Measurements from ENCODE around the gene PAK4. TPM values are rescaled to one million over a fixed set of nuclear protein-coding genes. Genes with fewer than 3 reads are reported as not detected.

PAK4 gene
- total RNA-seq, 2 donors from 2014 or later, result 63.9 to 68.1 TPM

DNA sequence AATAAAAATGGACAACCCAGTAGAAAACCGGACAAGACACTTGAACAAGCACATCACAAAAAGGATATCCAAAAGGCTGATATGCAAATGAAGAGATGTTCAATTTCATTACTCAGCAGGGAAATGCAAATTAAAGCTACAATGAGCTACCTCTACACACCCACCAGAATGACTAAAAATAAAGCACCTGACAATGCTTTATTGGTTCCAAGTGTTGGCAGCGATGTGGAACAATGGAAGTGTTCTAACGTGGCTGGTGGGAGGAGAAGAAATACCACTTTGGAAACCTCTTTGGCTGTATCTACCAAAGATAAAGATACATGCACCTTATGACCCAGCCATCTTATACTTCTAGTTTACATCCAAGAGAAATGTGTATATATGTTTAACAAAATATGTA is 45.2 kb upstream of the PAK4 start:
- H3K9me3 ChIP-seq (ENCODE audit: control insufficient read depth, low read length), result no peaks in the 10 kb centered on the region
- Mint-ChIP-seq H3K4me3 (no peak overlapping the region), H3K27ac (no peak overlapping the region), H3K36me3 (ENCODE audit: low read depth) (no peaks in the 10 kb centered on the region), H3K9me3 (no peaks in the 10 kb centered on the region), H3K4me1 (no peaks in the 10 kb centered on the region), H3K27me3 (ENCODE audit: insufficient read depth) (peaks cover 51% of the 10 kb centered on the region)
- H3K27ac ChIP-seq (ENCODE audit: low read depth, low read length), result no peak overlapping the region
- DNase-seq, result no peak
- H3K4me1 ChIP-seq (ENCODE audit: control insufficient read depth, insufficient read depth, low read length), result no peaks in the 10 kb centered on the region
- H3K9ac ChIP-seq (ENCODE audit: extremely low read depth, low read length, poor library complexity, severe bottlenecking), result no peak overlapping the region
- peaks cover 39% of the 10 kb centered on the region for H3K27me3 ChIP-seq (ENCODE audit: control insufficient read depth, insufficient read depth, low read length, poor library complexity, severe bottlenecking)
- 75% methylated on average over 3 of the region's 3 CpGs; no CpG with 5 or more reads in 1 of the 2 experiments for WGBS, 2 experiments (ENCODE audit: insufficient coverage in 1 of 2, insufficient read length in 1 of 2)
- H3K36me3 ChIP-seq (ENCODE audit: control insufficient read depth, insufficient read depth, low read length), result no peaks in the 10 kb centered on the region
- TF ChIP-seq, protein P1, sequence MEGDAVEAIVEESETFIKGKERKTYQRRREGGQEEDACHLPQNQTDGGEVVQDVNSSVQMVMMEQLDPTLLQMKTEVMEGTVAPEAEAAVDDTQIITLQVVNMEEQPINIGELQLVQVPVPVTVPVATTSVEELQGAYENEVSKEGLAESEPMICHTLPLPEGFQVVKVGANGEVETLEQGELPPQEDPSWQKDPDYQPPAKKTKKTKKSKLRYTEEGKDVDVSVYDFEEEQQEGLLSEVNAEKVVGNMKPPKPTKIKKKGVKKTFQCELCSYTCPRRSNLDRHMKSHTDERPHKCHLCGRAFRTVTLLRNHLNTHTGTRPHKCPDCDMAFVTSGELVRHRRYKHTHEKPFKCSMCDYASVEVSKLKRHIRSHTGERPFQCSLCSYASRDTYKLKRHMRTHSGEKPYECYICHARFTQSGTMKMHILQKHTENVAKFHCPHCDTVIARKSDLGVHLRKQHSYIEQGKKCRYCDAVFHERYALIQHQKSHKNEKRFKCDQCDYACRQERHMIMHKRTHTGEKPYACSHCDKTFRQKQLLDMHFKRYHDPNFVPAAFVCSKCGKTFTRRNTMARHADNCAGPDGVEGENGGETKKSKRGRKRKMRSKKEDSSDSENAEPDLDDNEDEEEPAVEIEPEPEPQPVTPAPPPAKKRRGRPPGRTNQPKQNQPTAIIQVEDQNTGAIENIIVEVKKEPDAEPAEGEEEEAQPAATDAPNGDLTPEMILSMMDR (conservative IDR thresholded peaks at IDR 0.05), result no peak
- no peak overlapping the region for H3K4me3 ChIP-seq (ENCODE audit: low read length)

DNA sequence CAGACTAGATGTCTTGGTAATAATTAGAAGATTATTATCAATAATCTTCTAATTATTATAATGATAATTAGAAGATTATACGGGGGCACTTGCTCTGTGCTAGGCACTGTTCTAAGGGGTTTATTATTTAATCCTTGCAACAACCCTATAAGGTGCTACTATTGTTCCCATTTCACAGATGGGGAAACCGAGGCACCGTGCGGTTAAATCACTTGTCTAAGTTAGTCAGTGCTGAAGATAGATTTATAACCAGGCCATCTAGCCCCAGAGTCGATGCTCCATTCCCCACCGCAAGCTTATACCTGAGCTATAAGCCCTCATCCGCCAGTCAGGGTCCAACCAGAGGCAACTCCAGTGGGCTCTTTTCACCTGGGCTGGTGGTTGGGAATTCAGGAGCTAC is 43.4 kb upstream of the PAK4 start:
- TF ChIP-seq, protein P1 (conservative IDR thresholded peaks at IDR 0.05), result no peak
- H3K4me1 Mint-ChIP-seq, result no peaks in the 10 kb centered on the region
- H3K27me3 ChIP-seq (ENCODE audit: control insufficient read depth, insufficient read depth, low read length, poor library complexity, severe bottlenecking), result peaks cover 51% of the 10 kb centered on the region
- H3K27ac ChIP-seq (ENCODE audit: low read depth, low read length), result no peak overlapping the region
- H3K9ac ChIP-seq (ENCODE audit: extremely low read depth, low read length, poor library complexity, severe bottlenecking), result no peak overlapping the region
- H3K36me3 Mint-ChIP-seq (ENCODE audit: low read depth), result no peaks in the 10 kb centered on the region
- 94 to 96% methylated on average over 4 to 6 of the region's 7 CpGs for WGBS, 2 experiments (ENCODE audit: insufficient coverage in 1 of 2, insufficient read length in 1 of 2)
- no peaks in the 10 kb centered on the region for H3K36me3 ChIP-seq (ENCODE audit: control insufficient read depth, insufficient read depth, low read length)
- H3K27ac Mint-ChIP-seq, result no peak overlapping the region
- H3K9me3 Mint-ChIP-seq, result no peaks in the 10 kb centered on the region
- no peaks in the 10 kb centered on the region for H3K4me1 ChIP-seq (ENCODE audit: control insufficient read depth, insufficient read depth, low read length)
- no peak overlapping the region for H3K4me3 Mint-ChIP-seq
- DNase-seq, result no peak
- no peaks in the 10 kb centered on the region for H3K9me3 ChIP-seq (ENCODE audit: control insufficient read depth, low read length)
- peaks cover 63% of the 10 kb centered on the region for H3K27me3 Mint-ChIP-seq (ENCODE audit: insufficient read depth)
- no peak overlapping the region for H3K4me3 ChIP-seq (ENCODE audit: low read length)

DNA sequence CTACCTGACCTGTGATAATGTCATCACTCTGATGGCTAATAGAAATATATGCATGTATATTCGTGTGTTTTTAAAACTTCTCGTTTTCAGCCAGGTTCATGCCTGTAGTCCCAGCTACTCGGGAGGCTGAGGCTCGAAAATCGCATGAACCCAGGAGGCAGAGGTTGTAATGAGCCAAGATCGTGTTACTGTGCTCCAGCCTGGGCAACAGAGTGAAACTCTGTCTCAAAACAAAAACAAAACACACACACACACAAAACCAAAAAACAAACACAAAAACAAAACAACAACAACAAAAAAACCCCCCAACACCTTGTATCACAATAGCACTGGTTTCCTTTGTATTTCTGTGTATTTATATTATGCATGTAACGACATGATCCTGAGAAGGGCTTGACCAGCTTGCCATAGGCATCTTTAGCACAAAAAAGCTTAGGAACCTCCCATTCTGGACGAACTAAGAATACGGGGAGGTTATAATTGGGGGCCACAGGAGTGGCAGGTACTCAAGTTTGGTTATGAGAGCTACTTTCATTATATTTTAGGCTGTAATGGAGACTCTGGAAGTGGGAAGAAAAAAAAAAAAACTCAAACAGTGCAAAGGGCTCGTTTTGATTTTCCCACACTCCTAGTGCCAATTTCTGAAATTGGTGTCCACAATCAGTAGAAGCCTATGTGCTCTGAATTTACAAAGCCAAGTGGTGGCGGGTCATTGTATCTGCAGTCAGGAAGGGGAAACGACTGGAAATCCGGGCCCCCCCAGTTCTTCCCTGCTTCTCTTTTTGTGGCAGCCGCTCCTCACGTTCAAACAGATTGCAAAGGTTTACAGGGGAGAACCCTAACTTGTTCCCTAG is 42.6 kb upstream of the PAK4 start:
- Mint-ChIP-seq H3K27ac (no peak overlapping the region), H3K4me3 (peak overlapping the region; percentile 46), H3K4me1 (no peaks in the 10 kb centered on the region), H3K9me3 (no peaks in the 10 kb centered on the region), H3K36me3 (ENCODE audit: low read depth) (no peaks in the 10 kb centered on the region), H3K27me3 (ENCODE audit: insufficient read depth) (peaks cover 68% of the 10 kb centered on the region)
- H3K4me1 ChIP-seq (ENCODE audit: control insufficient read depth, insufficient read depth, low read length), result no peaks in the 10 kb centered on the region
- TF ChIP-seq, protein P1 (conservative IDR thresholded peaks at IDR 0.05), result no peak
- no peak overlapping the region for H3K4me3 ChIP-seq (ENCODE audit: low read length)
- peaks cover 51% of the 10 kb centered on the region for H3K27me3 ChIP-seq (ENCODE audit: control insufficient read depth, insufficient read depth, low read length, poor library complexity, severe bottlenecking)
- H3K9me3 ChIP-seq (ENCODE audit: control insufficient read depth, low read length), result no peaks in the 10 kb centered on the region
- DNase-seq, result no peak
- no peaks in the 10 kb centered on the region for H3K36me3 ChIP-seq (ENCODE audit: control insufficient read depth, insufficient read depth, low read length)
- H3K9ac ChIP-seq (ENCODE audit: extremely low read depth, low read length, poor library complexity, severe bottlenecking), result no peak overlapping the region
- no peak overlapping the region for H3K27ac ChIP-seq (ENCODE audit: low read depth, low read length)
- 59 to 69% methylated on average over 13 to 14 of the region's 15 CpGs for WGBS, 2 experiments (ENCODE audit: insufficient coverage in 1 of 2, insufficient read length in 1 of 2)
